AG04449 (cell line): ENCODE results near the gene LRRC23.

ENCODE experiments used
- CTCF ChIA-PET: fragments of 350-600 bp; formaldehyde crosslinking; extraction: SDS; loops from one replicate; lab custom pipeline; 2021; ENCODE audit warnings: antibody characterized with exemption; lab: Yijun Ruan, JAX
- POLR2A ChIA-PET: fragments of 400-600, 350-600 bp; formaldehyde crosslinking; extraction: SDS; loops from one replicate; lab custom pipeline; 2020; ENCODE audit warnings: antibody characterized with exemption, inconsistent platforms; lab: Yijun Ruan, JAX
- DNase-seq: peaks from one replicate; pipeline ENCODE4 v3.0.0-alpha.2; 2010; ENCODE audit warnings: low read depth, low spot score
- H3K4me3 ChIP-seq: 2 replicates; pipeline ENCODE4 v1.5.1; 2011; ENCODE audit warnings: low read depth, mild to moderate bottlenecking, control low read depth, low read length
- CTCF ChIP-seq: IDR thresholded peaks from one replicate; pipeline ENCODE4 v1.5.1; 2011; ENCODE audit warnings: mild to moderate bottlenecking, moderate library complexity, low read length, control low read depth, inconsistent platforms; ENCODE audit not compliant: insufficient read depth; ENCODE audit errors: missing control alignments

Gene LRRC23

GRCh38 chr12:6929466-6930452, 25.1 kb downstream of the LRRC23 start:
- POLR2A ChIA-PET = interaction anchor here (1.2 to 2.6 kb wide), 5 partner anchors 8 to 57 kb away, joined by 3 to 19 read pairs (median 5); partner anchors contain the start of genes C12orf57, RNU7-1 and SPSB2
- peak overlapping the region; percentile 83 for H3K4me3 ChIP-seq
- TF ChIP-seq CTCF = no peak
- DNase-seq = no peak
- CTCF ChIA-PET = interaction anchor here (0.6 to 9.0 kb wide), 7 partner anchors 8 to 60 kb away, joined by 3 to 164 read pairs (median 7); partner anchors contain the start of genes C12orf57, RNU7-1 and SPSB2

DNA sequence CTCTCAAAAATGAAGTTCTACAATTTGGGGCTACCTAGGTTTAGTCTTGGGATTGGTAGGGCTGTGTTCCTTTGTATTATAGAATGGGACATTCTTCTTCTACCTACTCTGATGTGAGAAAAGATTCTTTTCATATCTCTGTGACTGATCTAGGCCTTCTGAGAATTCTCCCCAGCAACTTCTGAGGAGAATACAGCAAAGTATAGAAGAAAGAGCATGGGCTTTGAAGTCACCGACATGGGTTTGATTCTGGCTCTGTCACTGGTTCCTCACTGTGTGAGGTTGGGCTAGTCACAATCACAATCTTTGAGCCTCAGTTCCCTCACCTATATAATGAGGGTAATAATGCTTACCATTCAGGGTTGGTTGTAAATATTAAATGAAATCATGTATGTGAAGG, 28.1 kb downstream of the LRRC23 start:
- H3K4me3 ChIP-seq = no peak overlapping the region
- DNase-seq = no peak
- ChIA-PET POLR2A (interaction anchor here (0.6 kb wide), 1 partner anchor 399 kb away, joined by 3 read pairs; no protein-coding TSS in a partner anchor), CTCF (interaction anchor here (0.8 to 10.1 kb wide), 6 partner anchors 7 to 63 kb away, joined by 3 to 134 read pairs (median 5); partner anchors contain the start of genes C12orf57, RNU7-1 and SPSB2)
- TF ChIP-seq CTCF = no peak

- CTCF ChIA-PET = interaction anchor here (1.0 to 10.1 kb wide), 5 partner anchors 9 to 65 kb away, joined by 3 to 134 read pairs (median 7); partner anchors contain the start of genes C12orf57, RNU7-1 and SPSB2
- TF ChIP-seq CTCF = no peak
- DNase-seq = no peak
- POLR2A ChIA-PET = interaction anchor here (0.6 to 2.4 kb wide), 3 partner anchors 8 to 14 kb away, joined by 3 to 12 read pairs (median 6); partner anchors contain the start of genes C12orf57 and RNU7-1
- H3K4me3 ChIP-seq = no peak overlapping the region
Observed at GRCh38 chr12:6934110-6934509, 29.5 kb downstream of the LRRC23 start.

DNA sequence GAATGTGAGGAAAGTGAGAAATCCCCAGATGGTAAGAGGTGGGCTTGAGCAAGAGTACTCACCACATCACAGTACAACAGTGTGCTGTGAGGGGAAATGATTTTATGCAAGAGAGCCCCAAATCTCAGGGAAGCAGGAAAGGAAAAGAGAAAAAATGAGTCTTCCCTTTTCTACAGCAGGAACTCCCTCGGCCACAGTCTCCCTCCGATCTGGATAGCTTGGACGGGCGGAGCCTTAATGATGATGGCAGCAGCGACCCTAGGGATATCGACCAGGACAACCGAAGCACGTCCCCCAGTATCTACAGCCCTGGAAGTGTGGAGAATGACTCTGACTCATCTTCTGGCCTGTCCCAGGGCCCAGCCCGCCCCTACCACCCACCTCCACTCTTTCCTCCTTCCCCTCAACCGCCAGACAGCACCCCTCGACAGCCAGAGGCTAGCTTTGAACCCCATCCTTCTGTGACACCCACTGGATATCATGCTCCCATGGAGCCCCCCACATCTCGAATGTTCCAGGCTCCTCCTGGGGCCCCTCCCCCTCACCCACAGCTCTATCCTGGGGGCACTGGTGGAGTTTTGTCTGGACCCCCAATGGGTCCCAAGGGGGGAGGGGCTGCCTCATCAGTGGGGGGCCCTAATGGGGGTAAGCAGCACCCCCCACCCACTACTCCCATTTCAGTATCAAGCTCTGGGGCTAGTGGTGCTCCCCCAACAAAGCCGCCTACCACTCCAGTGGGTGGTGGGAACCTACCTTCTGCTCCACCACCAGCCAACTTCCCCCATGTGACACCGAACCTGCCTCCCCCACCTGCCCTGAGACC, 31.0 kb downstream of the LRRC23 start:
- POLR2A ChIA-PET = interaction anchor here (2.3 to 2.4 kb wide), 2 partner anchors 8 to 10 kb away, joined by 6 to 12 read pairs; partner anchors contain the start of genes C12orf57 and RNU7-1
- H3K4me3 ChIP-seq = no peak overlapping the region
- CTCF ChIA-PET = interaction anchor here (1.1 to 10.1 kb wide), 7 partner anchors 8 to 66 kb away, joined by 3 to 134 read pairs (median 5); partner anchors contain the start of genes RNU7-1 and SPSB2
- no peak for TF ChIP-seq CTCF
- no peak for DNase-seq

DNA sequence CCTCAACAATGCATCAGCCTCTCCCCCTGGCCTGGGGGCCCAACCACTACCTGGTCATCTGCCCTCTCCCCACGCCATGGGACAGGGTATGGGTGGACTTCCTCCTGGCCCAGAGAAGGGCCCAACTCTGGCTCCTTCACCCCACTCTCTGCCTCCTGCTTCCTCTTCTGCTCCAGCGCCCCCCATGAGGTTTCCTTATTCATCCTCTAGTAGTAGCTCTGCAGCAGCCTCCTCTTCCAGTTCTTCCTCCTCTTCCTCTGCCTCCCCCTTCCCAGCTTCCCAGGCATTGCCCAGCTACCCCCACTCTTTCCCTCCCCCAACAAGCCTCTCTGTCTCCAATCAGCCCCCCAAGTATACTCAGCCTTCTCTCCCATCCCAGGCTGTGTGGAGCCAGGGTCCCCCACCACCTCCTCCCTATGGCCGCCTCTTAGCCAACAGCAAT, 31.6 kb downstream of the LRRC23 start:
- H3K4me3 ChIP-seq = no peak overlapping the region
- POLR2A ChIA-PET = interaction anchor here (2.3 to 2.4 kb wide), 2 partner anchors 8 to 10 kb away, joined by 6 to 12 read pairs; partner anchors contain the start of genes C12orf57 and RNU7-1

More for the DNA sequence above, 31.6 kb downstream of the LRRC23 start:
- DNase-seq = no peak
- TF ChIP-seq CTCF = no peak
- CTCF ChIA-PET = interaction anchor here (1.2 to 10.1 kb wide), 6 partner anchors 9 to 67 kb away, joined by 3 to 134 read pairs (median 7); partner anchors contain the start of gene SPSB2
